ENCODE results near the gene PDGFD. TPM values are rescaled to one million over a fixed set of nuclear protein-coding genes. Genes with fewer than 3 reads are reported as not detected.

PDGFD gene
- total RNA-seq, 2 experiments from 2014 or later: 0.11 to 0.13 TPM

- CTCF ChIA-PET: no interaction called here
- POLR2A ChIA-PET: no interaction called here
These were observed 235.2 kb downstream of the PDGFD start for GRCh38 chr11:103928802-103929161.

GRCh38 chr11:103928040-103928801 is 235.7 kb downstream of the PDGFD start:
- ChIA-PET CTCF (no interaction called here), POLR2A (no interaction called here)

- CTCF ChIA-PET: no interaction called here
These were observed 236.4 kb downstream of the PDGFD start for GRCh38 chr11:103927535-103927934.

GRCh38 chr11:103926990-103927389 is 237.0 kb downstream of the PDGFD start:
- POLR2A ChIA-PET: no interaction called here
- CTCF ChIA-PET: no interaction called here

More at GRCh38 chr11:103927535-103927934, 236.4 kb downstream of the PDGFD start:
- POLR2A ChIA-PET: no interaction called here

GRCh38 chr11:103924166-103925013 is 239.6 kb downstream of the PDGFD start:
- CTCF ChIA-PET: no interaction called here

GRCh38 chr11:103923451-103923931 is 240.5 kb downstream of the PDGFD start:
- ChIA-PET CTCF (no interaction called here), POLR2A (no interaction called here)

More at GRCh38 chr11:103924166-103925013, 239.6 kb downstream of the PDGFD start:
- POLR2A ChIA-PET: no interaction called here

GRCh38 chr11:103920933-103921332 is 243.0 kb downstream of the PDGFD start:
- POLR2A ChIA-PET: no interaction called here
- CTCF ChIA-PET: no interaction called here

- ChIA-PET CTCF (no interaction called here), POLR2A (no interaction called here)
These were observed 243.5 kb downstream of the PDGFD start for GRCh38 chr11:103920449-103920848.

- ChIA-PET CTCF (no interaction called here), POLR2A (no interaction called here)
These were observed 253.2 kb downstream of the PDGFD start for GRCh38 chr11:103910721-103911120.

- POLR2A ChIA-PET: no interaction called here
- CTCF ChIA-PET: interaction anchor here (0.9 kb wide), 1 partner anchor 28 kb away, joined by 3 read pairs; no protein-coding TSS in a partner anchor
These were observed 256.1 kb downstream of the PDGFD start for GRCh38 chr11:103907548-103908455.

- ChIA-PET POLR2A (no interaction called here), CTCF (no interaction called here)
These were observed 256.8 kb downstream of the PDGFD start for GRCh38 chr11:103907136-103907535.

- CTCF ChIA-PET: no interaction called here
- POLR2A ChIA-PET: no interaction called here
These were observed 257.6 kb downstream of the PDGFD start for GRCh38 chr11:103906291-103906867.

- ChIA-PET CTCF (no interaction called here), POLR2A (no interaction called here)
These were observed 259.7 kb downstream of the PDGFD start for GRCh38 chr11:103904324-103904667.

- ChIA-PET POLR2A (no interaction called here), CTCF (no interaction called here)
These were observed 260.2 kb downstream of the PDGFD start for GRCh38 chr11:103903621-103904323.

- POLR2A ChIA-PET: no interaction called here
- CTCF ChIA-PET: no interaction called here
These were observed 261.0 kb downstream of the PDGFD start for GRCh38 chr11:103902994-103903393.

GRCh38 chr11:103901656-103902055 is 262.3 kb downstream of the PDGFD start:
- CTCF ChIA-PET: no interaction called here
- POLR2A ChIA-PET: no interaction called here

- CTCF ChIA-PET: no interaction called here
- POLR2A ChIA-PET: no interaction called here
These were observed 265.2 kb downstream of the PDGFD start for GRCh38 chr11:103898577-103899336.

- POLR2A ChIA-PET: no interaction called here
These were observed 265.9 kb downstream of the PDGFD start for GRCh38 chr11:103898065-103898464.

More at GRCh38 chr11:103898065-103898464, 265.9 kb downstream of the PDGFD start:
- CTCF ChIA-PET: no interaction called here

Measured in activated CD8-positive, alpha-beta memory T cell treated with anti-CD3 and anti-CD28 coated beads for 36 hours (primary cell).